Measurements from ENCODE around the gene HOXC10. TPM values are rescaled to one million over a fixed set of nuclear protein-coding genes. Genes with fewer than 3 reads are reported as not detected.

The HOXC10 gene
- total RNA-seq, 1 donor from 2014 or later = not detected

DNA sequence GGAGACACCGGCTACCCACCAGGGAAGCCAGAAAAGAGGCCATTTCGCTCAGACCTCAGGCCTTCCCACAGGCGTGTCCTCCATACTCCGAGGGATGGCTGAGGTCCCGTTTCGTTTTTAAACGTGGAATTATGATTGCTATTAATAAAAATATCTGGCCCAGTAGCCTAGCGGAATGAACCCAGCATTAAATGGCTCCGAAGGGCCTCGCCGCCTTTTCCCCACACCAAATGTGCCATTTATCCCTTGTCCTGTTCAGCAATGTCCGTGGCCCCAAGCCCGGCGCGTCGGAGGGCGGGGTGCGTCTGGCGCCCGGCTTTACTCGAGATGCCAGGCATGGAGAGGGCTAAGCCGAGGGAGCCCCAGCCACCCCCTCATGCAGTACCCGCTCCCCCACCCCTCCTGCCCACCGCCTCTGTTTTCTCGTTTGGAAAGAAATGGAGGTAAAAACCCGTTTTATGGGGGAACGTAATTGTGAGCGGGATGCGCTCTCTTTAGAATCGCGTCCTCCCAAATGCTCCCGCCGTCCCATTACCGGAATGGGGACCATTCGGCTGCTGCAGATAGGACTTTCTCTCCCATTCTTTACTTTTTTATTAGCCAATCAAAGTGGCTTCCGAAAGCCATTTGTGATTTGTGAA lies 29.6 kb downstream of the HOXC10 start:
- Mint-ChIP-seq H3K4me1 (ENCODE audit: unreplicated experiment) (peaks cover 17% of the 10 kb centered on the region), H3K9me3 (ENCODE audit: unreplicated experiment) (no peaks in the 10 kb centered on the region), H3K27ac (ENCODE audit: unreplicated experiment) (no peak overlapping the region), H3K36me3 (ENCODE audit: unreplicated experiment) (no peaks in the 10 kb centered on the region), H3K4me3 (ENCODE audit: unreplicated experiment) (no peak overlapping the region), H3K27me3 (ENCODE audit: unreplicated experiment) (peaks cover 82% of the 10 kb centered on the region)
- TF ChIP-seq, protein P1, sequence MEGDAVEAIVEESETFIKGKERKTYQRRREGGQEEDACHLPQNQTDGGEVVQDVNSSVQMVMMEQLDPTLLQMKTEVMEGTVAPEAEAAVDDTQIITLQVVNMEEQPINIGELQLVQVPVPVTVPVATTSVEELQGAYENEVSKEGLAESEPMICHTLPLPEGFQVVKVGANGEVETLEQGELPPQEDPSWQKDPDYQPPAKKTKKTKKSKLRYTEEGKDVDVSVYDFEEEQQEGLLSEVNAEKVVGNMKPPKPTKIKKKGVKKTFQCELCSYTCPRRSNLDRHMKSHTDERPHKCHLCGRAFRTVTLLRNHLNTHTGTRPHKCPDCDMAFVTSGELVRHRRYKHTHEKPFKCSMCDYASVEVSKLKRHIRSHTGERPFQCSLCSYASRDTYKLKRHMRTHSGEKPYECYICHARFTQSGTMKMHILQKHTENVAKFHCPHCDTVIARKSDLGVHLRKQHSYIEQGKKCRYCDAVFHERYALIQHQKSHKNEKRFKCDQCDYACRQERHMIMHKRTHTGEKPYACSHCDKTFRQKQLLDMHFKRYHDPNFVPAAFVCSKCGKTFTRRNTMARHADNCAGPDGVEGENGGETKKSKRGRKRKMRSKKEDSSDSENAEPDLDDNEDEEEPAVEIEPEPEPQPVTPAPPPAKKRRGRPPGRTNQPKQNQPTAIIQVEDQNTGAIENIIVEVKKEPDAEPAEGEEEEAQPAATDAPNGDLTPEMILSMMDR (IDR thresholded peaks at IDR 0.05) = no peak
- DNase-seq (ENCODE audit: extremely low spot score, unreplicated experiment) = no peak

DNA sequence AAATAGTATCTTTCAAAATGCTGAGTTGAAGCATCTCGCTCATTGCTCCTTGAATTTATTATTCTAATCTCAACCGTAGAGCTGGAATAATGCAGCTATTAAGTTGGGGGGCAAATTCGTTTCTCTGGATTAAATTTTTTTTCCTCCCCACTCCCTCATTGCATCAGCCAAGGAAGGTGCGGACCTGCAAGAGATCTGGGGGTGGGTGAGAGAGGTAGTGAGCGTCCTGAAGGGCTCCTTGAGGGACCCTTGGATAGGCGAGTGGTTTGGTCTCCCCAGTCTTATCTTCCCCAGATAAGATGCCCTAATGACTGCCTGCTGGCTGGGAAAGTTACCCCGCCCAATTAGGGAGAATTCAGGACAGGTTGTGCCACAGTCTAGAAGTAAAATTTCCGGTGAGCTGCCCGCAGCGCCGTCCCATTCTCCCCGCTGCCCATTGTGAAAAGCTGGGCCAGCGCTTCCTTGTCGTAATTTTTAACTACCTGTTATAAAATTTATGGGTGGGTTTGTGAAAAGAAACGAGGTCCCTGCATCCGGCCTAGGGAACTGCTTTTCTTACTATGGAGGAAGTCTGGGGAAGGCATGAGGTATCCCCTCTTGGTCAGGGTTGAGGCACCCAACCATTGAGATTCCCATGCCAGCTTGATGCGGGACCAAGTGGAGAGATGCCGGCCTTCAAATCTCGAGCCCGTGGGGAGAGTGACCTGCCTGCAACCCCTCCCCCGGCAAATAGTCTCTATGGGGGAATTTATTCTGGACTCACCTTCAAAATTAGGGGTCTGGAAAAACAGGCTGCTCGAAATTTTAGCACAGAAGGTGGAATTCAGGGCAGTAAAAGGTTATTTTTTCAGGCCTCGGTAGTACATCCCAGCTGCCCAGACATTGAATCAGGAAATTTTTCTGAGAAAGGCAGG lies 30.3 kb downstream of the HOXC10 start:
- Mint-ChIP-seq H3K36me3 (ENCODE audit: unreplicated experiment) (no peaks in the 10 kb centered on the region), H3K9me3 (ENCODE audit: unreplicated experiment) (no peaks in the 10 kb centered on the region), H3K27me3 (ENCODE audit: unreplicated experiment) (peaks cover 82% of the 10 kb centered on the region), H3K4me1 (ENCODE audit: unreplicated experiment) (peaks cover 19% of the 10 kb centered on the region), H3K27ac (ENCODE audit: unreplicated experiment) (no peak overlapping the region), H3K4me3 (ENCODE audit: unreplicated experiment) (no peak overlapping the region)
- DNase-seq (ENCODE audit: extremely low spot score, unreplicated experiment) = no peak
- TF ChIP-seq, protein P1 (IDR thresholded peaks at IDR 0.05) = no peak

DNA sequence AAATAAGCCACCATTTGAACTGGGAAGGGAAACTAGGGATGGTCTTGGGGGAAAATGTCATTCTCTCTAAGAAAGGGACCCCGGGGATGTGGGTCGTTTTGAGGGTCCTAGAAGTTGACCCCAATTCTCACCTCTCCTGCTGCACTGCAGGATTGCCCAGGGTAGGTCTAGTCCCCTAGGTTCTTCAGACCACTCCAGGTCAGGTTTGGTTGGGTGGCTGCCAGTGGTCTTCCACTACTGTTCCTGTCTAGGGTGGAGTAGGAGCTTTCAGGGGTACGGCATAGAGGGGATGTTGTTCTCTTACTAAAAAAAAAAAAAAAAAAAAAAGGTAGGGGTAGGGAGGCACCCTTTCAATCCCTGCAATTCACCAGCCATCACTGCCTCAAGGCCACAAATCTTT lies 31.1 kb downstream of the HOXC10 start:
- DNase-seq (ENCODE audit: extremely low spot score, unreplicated experiment) = no peak
- Mint-ChIP-seq H3K4me1 (ENCODE audit: unreplicated experiment) (peaks cover 18% of the 10 kb centered on the region), H3K27me3 (ENCODE audit: unreplicated experiment) (peaks cover 82% of the 10 kb centered on the region), H3K36me3 (ENCODE audit: unreplicated experiment) (no peaks in the 10 kb centered on the region), H3K27ac (ENCODE audit: unreplicated experiment) (no peak overlapping the region), H3K9me3 (ENCODE audit: unreplicated experiment) (no peaks in the 10 kb centered on the region), H3K4me3 (ENCODE audit: unreplicated experiment) (no peak overlapping the region)
- TF ChIP-seq, protein P1 (IDR thresholded peaks at IDR 0.05) = no peak

DNA sequence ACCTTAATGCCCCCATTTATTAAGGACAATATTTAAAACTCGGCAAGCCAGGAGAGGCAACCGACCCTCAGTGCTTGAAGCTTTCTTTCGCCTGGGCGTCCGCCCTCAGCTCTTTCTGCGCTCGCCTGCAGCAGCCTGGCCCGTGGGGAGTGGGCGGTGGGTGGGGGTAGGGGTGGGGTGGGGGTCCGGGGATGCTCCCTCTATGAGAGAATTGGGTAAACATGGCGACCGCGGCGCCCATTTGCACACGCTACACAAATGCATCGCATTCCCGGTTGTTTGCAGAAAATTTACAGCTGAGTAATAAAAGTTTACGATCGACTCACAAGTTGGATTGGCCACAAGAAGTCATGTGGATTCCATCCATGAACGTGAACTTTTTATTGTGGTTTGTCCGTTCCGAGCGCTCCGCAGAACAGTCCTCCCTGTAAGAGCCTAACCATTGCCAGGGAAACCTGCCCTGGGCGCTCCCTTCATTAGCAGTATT lies 31.6 kb downstream of the HOXC10 start:
- DNase-seq (ENCODE audit: extremely low spot score, unreplicated experiment) = no peak
- Mint-ChIP-seq H3K27ac (ENCODE audit: unreplicated experiment) (no peak overlapping the region), H3K36me3 (ENCODE audit: unreplicated experiment) (no peaks in the 10 kb centered on the region), H3K27me3 (ENCODE audit: unreplicated experiment) (peaks cover 82% of the 10 kb centered on the region), H3K9me3 (ENCODE audit: unreplicated experiment) (no peaks in the 10 kb centered on the region), H3K4me3 (ENCODE audit: unreplicated experiment) (no peak overlapping the region), H3K4me1 (ENCODE audit: unreplicated experiment) (peaks cover 16% of the 10 kb centered on the region)
- TF ChIP-seq, protein P1 (IDR thresholded peaks at IDR 0.05) = no peak

Measured in osteocyte (in vitro differentiated cells).